ENCODE results near the gene ZNF770. TPM values are rescaled to one million over a fixed set of nuclear protein-coding genes. Genes with fewer than 3 reads are reported as not detected.
A peak's percentile ranks its signal among the peaks of the same experiment; 100 is the strongest.

ZNF770 gene
- total RNA-seq, 1 donor from 2014 or later = 46.8 TPM

DNA sequence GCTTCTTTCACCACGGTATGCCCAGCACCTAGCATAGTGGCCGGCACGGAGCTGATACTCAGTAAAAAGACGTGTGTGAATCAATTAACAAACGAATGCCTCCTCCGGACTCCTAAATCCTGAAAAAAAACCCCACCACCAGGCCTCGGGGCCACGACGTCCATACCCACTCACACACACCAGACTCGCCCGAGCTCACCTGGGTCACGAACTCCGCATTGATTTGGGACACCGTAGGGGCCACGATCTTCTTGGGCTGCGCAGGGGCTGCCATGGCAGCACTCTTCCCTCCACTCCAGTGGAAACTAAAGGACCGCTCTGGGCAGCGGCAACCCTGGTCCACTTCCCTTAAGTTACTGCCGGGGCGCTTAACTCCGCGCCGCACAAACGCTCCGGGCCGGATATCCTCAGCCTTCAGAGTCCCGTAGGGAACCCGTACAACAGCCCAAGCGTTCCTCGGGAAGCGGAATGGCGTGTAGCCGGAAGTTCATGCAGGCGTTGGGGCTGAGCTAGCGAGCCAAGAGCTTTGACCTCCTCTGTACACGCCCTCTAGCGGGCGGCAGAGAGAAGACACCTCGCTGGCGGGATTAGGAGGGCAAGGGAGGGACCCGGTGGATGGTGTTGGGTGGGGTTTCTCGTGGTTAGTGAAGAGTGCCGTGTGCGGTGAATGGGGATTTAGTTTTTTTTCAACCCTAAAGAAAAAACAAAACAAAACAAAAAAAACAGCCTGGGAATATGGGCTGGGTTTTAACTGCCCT, 18.6 kb downstream of the ZNF770 start, which contains the start of gene AQR:
Gene AQR (minus strand): TSS at position 403 of the 758 bp plus-strand sequence. CDS start 129 bp downstream, at position 274.
- peaks cover 35% of the 10 kb centered on the region for H3K4me1 Mint-ChIP-seq
- no peaks in the 10 kb centered on the region for H3K9me3 Mint-ChIP-seq
- DNase-seq (peak; percentile 75), ATAC-seq (ENCODE audit: low read depth) (peak; percentile 98)
- no peaks in the 10 kb centered on the region for H3K27me3 Mint-ChIP-seq
- TF ChIP-seq, protein P1, sequence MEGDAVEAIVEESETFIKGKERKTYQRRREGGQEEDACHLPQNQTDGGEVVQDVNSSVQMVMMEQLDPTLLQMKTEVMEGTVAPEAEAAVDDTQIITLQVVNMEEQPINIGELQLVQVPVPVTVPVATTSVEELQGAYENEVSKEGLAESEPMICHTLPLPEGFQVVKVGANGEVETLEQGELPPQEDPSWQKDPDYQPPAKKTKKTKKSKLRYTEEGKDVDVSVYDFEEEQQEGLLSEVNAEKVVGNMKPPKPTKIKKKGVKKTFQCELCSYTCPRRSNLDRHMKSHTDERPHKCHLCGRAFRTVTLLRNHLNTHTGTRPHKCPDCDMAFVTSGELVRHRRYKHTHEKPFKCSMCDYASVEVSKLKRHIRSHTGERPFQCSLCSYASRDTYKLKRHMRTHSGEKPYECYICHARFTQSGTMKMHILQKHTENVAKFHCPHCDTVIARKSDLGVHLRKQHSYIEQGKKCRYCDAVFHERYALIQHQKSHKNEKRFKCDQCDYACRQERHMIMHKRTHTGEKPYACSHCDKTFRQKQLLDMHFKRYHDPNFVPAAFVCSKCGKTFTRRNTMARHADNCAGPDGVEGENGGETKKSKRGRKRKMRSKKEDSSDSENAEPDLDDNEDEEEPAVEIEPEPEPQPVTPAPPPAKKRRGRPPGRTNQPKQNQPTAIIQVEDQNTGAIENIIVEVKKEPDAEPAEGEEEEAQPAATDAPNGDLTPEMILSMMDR (IDR thresholded peaks at IDR 0.05) = no peak
- ChIA-PET CTCF (interaction anchor here (1.5 to 1.9 kb wide), 2 partner anchors 19 to 386 kb away, joined by 3 to 31 read pairs; partner anchors contain the start of genes GOLGA8B and ZNF770), POLR2A (interaction anchor here (0.6 to 3.2 kb wide), 7 partner anchors 18 to 940 kb away, joined by 3 to 176 read pairs (median 4); partner anchors contain the start of genes EMC4, LPCAT4, NOP10 and ZNF770)
- H3K4me3 Mint-ChIP-seq = peak within 1 kb of the TSS; percentile 98
- peaks cover 28% of the 10 kb centered on the region for H3K36me3 Mint-ChIP-seq (ENCODE audit: low read depth)
- intact Hi-C loops (cut with micrococcal nuclease) = loop anchor here (1.0 to 5.0 kb wide), 4 partner anchors 19 to 867 kb away; partner anchors contain the start of genes EMC7, PGBD4 and ZNF770
- peak within 1 kb of the TSS; percentile 93 for H3K27ac Mint-ChIP-seq

DNA sequence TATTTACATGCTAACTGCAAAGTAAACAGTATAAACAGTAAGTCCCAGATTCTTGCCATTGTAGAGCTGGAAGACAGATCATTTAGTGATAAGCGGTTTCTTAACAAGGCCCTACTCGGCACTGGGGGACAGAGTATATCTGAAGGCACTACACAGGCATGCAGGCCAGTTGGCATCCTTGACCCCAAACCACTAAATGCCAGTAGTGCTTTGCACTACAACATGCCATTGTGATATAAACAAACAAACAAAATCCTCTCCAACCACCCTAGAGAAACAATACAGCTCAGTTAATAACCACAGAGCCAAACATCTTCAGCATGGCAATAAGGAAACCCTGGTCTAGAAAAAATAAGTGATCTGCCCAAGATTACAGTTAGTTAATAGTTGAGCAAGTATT, 23.8 kb downstream of the ZNF770 start:
- Mint-ChIP-seq H3K9me3 (no peaks in the 10 kb centered on the region), H3K4me1 (peaks cover 37% of the 10 kb centered on the region), H3K27me3 (no peaks in the 10 kb centered on the region), H3K27ac (no peak overlapping the region), H3K4me3 (no peak overlapping the region), H3K36me3 (ENCODE audit: low read depth) (peaks cover 60% of the 10 kb centered on the region)
- TF ChIP-seq, protein P1 (IDR thresholded peaks at IDR 0.05) = no peak
- intact Hi-C loops (cut with micrococcal nuclease) = no loop called here
- DNase-seq (no peak), ATAC-seq (ENCODE audit: low read depth) (no peak)
- POLR2A ChIA-PET = interaction anchor here (1.1 kb wide), 1 partner anchor 24 kb away, joined by 3 read pairs; the partner anchor contains the start of gene ZNF770
- CTCF ChIA-PET = no interaction called here

DNA sequence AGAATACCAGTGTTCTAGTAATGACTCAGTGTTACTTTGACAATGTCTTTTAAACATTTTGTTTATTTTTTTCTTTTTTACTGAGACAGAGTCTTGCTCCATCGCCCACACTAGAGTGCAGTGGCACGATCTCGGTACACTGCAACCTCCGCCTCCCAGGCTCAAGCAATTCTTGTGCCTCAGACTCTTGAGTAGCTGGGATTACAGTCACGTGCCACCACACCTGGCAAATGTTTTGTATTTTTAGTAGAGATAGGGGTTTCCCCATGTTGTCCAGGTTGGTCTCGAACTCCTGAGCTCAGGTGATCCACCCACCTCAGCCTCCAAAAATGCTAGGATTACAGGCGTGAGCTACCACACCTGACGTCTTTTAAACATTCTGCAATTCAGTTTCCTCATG, 34.2 kb downstream of the ZNF770 start:
- H3K27ac Mint-ChIP-seq = no peak overlapping the region

DNA sequence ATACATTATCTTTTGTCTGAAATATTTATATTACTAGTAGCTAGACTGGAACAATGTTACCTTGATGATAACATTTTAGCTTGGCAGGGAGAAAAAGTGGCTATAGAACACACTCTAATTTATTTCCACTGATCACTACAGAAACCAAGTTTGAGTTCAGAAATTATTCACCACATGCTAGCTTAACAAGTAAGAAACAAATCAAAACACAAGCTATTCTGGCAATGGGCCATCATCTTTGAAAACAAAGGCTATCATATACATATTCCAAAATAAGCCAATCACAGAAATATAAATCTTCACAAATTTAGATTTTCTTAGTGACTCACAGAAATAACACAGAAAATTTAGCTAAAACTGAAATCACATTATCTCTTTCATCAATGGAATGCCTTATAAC, 35.6 kb downstream of the ZNF770 start:
- intact Hi-C loops (cut with micrococcal nuclease) = no loop called here
- ATAC-seq (ENCODE audit: low read depth) (no peak), DNase-seq (no peak)
- Mint-ChIP-seq H3K9me3 (no peaks in the 10 kb centered on the region), H3K4me1 (no peaks in the 10 kb centered on the region), H3K36me3 (ENCODE audit: low read depth) (peaks cover 55% of the 10 kb centered on the region), H3K27ac (no peak overlapping the region), H3K27me3 (no peaks in the 10 kb centered on the region), H3K4me3 (no peak overlapping the region)
- POLR2A ChIA-PET = no interaction called here
- TF ChIP-seq, protein P1 (IDR thresholded peaks at IDR 0.05) = no peak
- CTCF ChIA-PET = no interaction called here

More for the DNA sequence above, 34.2 kb downstream of the ZNF770 start:
- H3K9me3 Mint-ChIP-seq = no peaks in the 10 kb centered on the region
- CTCF ChIA-PET = no interaction called here
- intact Hi-C loops (cut with micrococcal nuclease) = no loop called here
- no peaks in the 10 kb centered on the region for H3K4me1 Mint-ChIP-seq
- TF ChIP-seq, protein P1 (IDR thresholded peaks at IDR 0.05) = no peak
- POLR2A ChIA-PET = no interaction called here
- ATAC-seq (ENCODE audit: low read depth) = no peak
- H3K36me3 Mint-ChIP-seq (ENCODE audit: low read depth) = peaks cover 51% of the 10 kb centered on the region
- H3K4me3 Mint-ChIP-seq = no peak overlapping the region
- no peak for DNase-seq
- no peaks in the 10 kb centered on the region for H3K27me3 Mint-ChIP-seq

DNA sequence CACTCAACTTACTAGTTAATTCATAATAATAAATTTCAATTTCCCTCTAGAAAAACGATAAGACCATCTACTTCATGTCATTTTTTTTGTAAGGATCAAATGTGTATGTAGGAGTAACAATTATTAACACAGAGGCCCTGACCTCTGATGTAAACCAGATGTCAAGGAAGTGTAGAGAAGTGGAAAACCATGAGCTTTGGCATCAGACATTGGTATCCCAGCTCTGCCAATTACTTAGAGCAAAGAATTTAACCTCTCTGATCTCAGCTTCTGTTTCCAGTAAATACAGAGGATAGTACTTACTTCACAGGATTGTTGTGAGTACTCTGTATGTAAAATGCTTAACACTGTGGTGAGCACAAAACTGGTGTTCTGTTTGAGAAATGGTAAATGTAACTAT, 36.1 kb downstream of the ZNF770 start:
- Mint-ChIP-seq H3K4me3 (no peak overlapping the region), H3K4me1 (no peaks in the 10 kb centered on the region), H3K9me3 (no peaks in the 10 kb centered on the region), H3K36me3 (ENCODE audit: low read depth) (peaks cover 56% of the 10 kb centered on the region), H3K27me3 (no peaks in the 10 kb centered on the region), H3K27ac (no peak overlapping the region)
- CTCF ChIA-PET = no interaction called here
- intact Hi-C loops (cut with micrococcal nuclease) = no loop called here
- TF ChIP-seq, protein P1 (IDR thresholded peaks at IDR 0.05) = no peak
- no peak for DNase-seq
- ATAC-seq (ENCODE audit: low read depth) = no peak
- POLR2A ChIA-PET = no interaction called here

All from activated B cell treated with CpG ODN at 0.5 μM for 24 hours (primary cell).